IMR-90 (cell line): ENCODE results near the gene AIDA. TPM values are rescaled to one million over a fixed set of nuclear protein-coding genes. Genes with fewer than 3 reads are reported as not detected.

ENCODE experiments used
- ATAC-seq: fragments of 200-7000 bp; cut with Tn5 transposase; 2 replicates; pipeline ENCODE4 v1.9.1; 2020; ENCODE audit warnings: low read depth, mild to moderate bottlenecking, moderate library complexity
- BruUV-seq: library from RNA; stranded (reverse); fragments of 400-500 nt; replicated peaks from 2 replicates; lab custom pipeline; 2021; lab: Mats Ljungman, UMichigan
- CTCF ChIA-PET: fragments of 300-600 bp; formaldehyde crosslinking; extraction: SDS; loops from one replicate; lab custom pipeline; 2021; ENCODE audit warnings: antibody characterized with exemption; lab: Yijun Ruan, JAX
- POLR2A ChIA-PET: fragments of 300-600 bp; sonication (Branson Sonifier 250); formaldehyde crosslinking; loops from one replicate; lab custom pipeline; 2022; ENCODE audit warnings: antibody characterized with exemption; ENCODE audit not compliant: unreplicated experiment; lab: Charles Lee
- DNase-seq: peaks from one replicate; pipeline ENCODE4 v3.0.0; 2013
- H2AFZ ChIP-seq: replicated peaks from 2 replicates; pipeline ENCODE3; 2013; ENCODE audit warnings: low read length, mild to moderate bottlenecking; ENCODE audit not compliant: poor library complexity
- H2AK5ac ChIP-seq: 2 replicates; pipeline ENCODE4 v1.6.1; 2013; ENCODE audit warnings: low read depth, low read length, inconsistent platforms
- H2AK9ac ChIP-seq: replicated peaks from 2 replicates; pipeline ENCODE3; 2013; ENCODE audit warnings: mild to moderate bottlenecking, low read depth, low read length, moderate library complexity; ENCODE audit not compliant: poor library complexity
- H2BK120ac ChIP-seq: 2 replicates; pipeline ENCODE4 v1.6.1; 2013; ENCODE audit warnings: low read depth, low read length, inconsistent platforms
- H2BK15ac ChIP-seq: 3 replicates; pipeline ENCODE4 v1.6.1; 2013; ENCODE audit warnings: low read depth, low read length, inconsistent platforms
- H2BK20ac ChIP-seq: 2 replicates; pipeline ENCODE4 v1.6.1; 2013; ENCODE audit warnings: low read depth, mild to moderate bottlenecking, inconsistent platforms, low read length, moderate library complexity
- H2BK5ac ChIP-seq: 2 replicates; pipeline ENCODE4 v1.6.1; 2013; ENCODE audit warnings: mild to moderate bottlenecking, low read depth, low read length, inconsistent platforms; ENCODE audit not compliant: poor library complexity, severe bottlenecking
- H3K14ac ChIP-seq: replicated peaks from 2 replicates; pipeline ENCODE4 v1.6.1; 2013; ENCODE audit warnings: low read depth, low read length, inconsistent platforms
- H3K18ac ChIP-seq: 2 replicates; pipeline ENCODE4 v1.6.1; 2013; ENCODE audit warnings: low read depth, low read length, control low read depth
- H3K23ac ChIP-seq: 2 replicates; pipeline ENCODE4 v1.6.1; 2013; ENCODE audit warnings: low read depth, low read length, inconsistent platforms
- H3K27ac ChIP-seq: 2 replicates; pipeline ENCODE4 v1.5.1; 2013; ENCODE audit warnings: mild to moderate bottlenecking, control low read depth, low read length; ENCODE audit not compliant: insufficient read depth
- H3K27me3 ChIP-seq: 2 replicates; pipeline ENCODE4 v1.6.1; 2013; ENCODE audit warnings: low read length; ENCODE audit not compliant: control insufficient read depth, insufficient read depth
- H3K36me3 ChIP-seq: 2 replicates; pipeline ENCODE4 v1.6.1; 2013; ENCODE audit warnings: low read length, mixed read lengths; ENCODE audit not compliant: control insufficient read depth, insufficient read depth
- H3K4ac ChIP-seq: 2 replicates; pipeline ENCODE4 v1.6.1; 2013; ENCODE audit warnings: low read depth, low read length, inconsistent platforms
- H3K4me1 ChIP-seq: 2 replicates; pipeline ENCODE4 v1.6.1; 2013; ENCODE audit warnings: low read length, mixed read lengths; ENCODE audit not compliant: control insufficient read depth, insufficient read depth
- H3K4me2 ChIP-seq: 2 replicates; pipeline ENCODE4 v1.6.1; 2013; ENCODE audit warnings: low read depth, mild to moderate bottlenecking, control low read depth, low read length, moderate library complexity
- H3K4me3 ChIP-seq: 2 replicates; pipeline ENCODE4 v1.5.1; 2013; ENCODE audit warnings: low read depth, mild to moderate bottlenecking, control low read depth, low read length, moderate library complexity; ENCODE audit not compliant: insufficient read depth
- H3K56ac ChIP-seq: 2 replicates; pipeline ENCODE4 v1.6.1; 2013; ENCODE audit warnings: low read length, inconsistent platforms; ENCODE audit not compliant: insufficient read depth; ENCODE audit errors: extremely low read depth
- H3K79me1 ChIP-seq, 2 experiments: 2 replicates each; pipeline ENCODE4 v1.6.1; 2013; ENCODE audit warnings: low read length in 2 of 2, inconsistent platforms in 1 of 2, low read depth in 1 of 2
- H3K9ac ChIP-seq: 2 replicates; pipeline ENCODE4 v1.6.1; 2013; ENCODE audit warnings: low read depth, low read length, control low read depth
- H3K9me1 ChIP-seq: 2 replicates; pipeline ENCODE4 v1.6.1; 2013; ENCODE audit warnings: low read length, inconsistent platforms; ENCODE audit not compliant: insufficient read depth
- H3K9me3 ChIP-seq: 2 replicates; pipeline ENCODE4 v1.6.1; 2013; ENCODE audit warnings: low read length; ENCODE audit not compliant: control insufficient read depth, insufficient read depth
- H4K20me1 ChIP-seq: 2 replicates; pipeline ENCODE4 v1.6.1; 2013; ENCODE audit warnings: low read length, inconsistent platforms; ENCODE audit not compliant: insufficient read depth
- H4K5ac ChIP-seq: 2 replicates; pipeline ENCODE4 v1.6.1; 2013; ENCODE audit warnings: mild to moderate bottlenecking, low read depth, low read length, control low read depth
- H4K8ac ChIP-seq, 2 experiments: 2 replicates each; pipeline ENCODE4 v1.6.1; 2013; ENCODE audit warnings: low read depth in 2 of 2, low read length in 2 of 2, control low read depth in 1 of 2, inconsistent platforms in 1 of 2
- H4K91ac ChIP-seq: 2 replicates; pipeline ENCODE4 v1.6.1; 2013; ENCODE audit warnings: low read depth, low read length, inconsistent platforms; ENCODE audit not compliant: insufficient read depth
- BHLHE40 ChIP-seq: fragments of 150-350 bp; IDR thresholded peaks from 2 replicates; pipeline ENCODE4 v1.6.1; 2016; ENCODE audit warnings: mild to moderate bottlenecking, low read depth, low read length
- CEBPB ChIP-seq: IDR thresholded peaks from 2 replicates; pipeline ENCODE4 v1.6.1; 2012; ENCODE audit warnings: low read depth, low read length, improper control_type of control experiment
- CTCF ChIP-seq: conservative IDR thresholded peaks from 2 replicates; pipeline ENCODE4 v1.5.1; 2012; ENCODE audit warnings: mild to moderate bottlenecking, low read depth, low read length, improper control_type of control experiment
- ELK1 ChIP-seq: fragments of 150-350 bp; IDR thresholded peaks from 2 replicates; pipeline ENCODE4 v1.6.1; 2016; ENCODE audit warnings: low read depth, mild to moderate bottlenecking, low read length, moderate library complexity, borderline replicate concordance
- FOS ChIP-seq: fragments of 150-350 bp; IDR thresholded peaks from 2 replicates; pipeline ENCODE4 v1.6.1; 2016; ENCODE audit warnings: low read depth, low read length
- MAZ ChIP-seq: IDR thresholded peaks from 2 replicates; pipeline ENCODE4 v1.6.1; 2012; ENCODE audit warnings: low read depth, mild to moderate bottlenecking, low read length, improper control_type of control experiment, moderate library complexity, borderline replicate concordance
- NFE2L2 ChIP-seq: fragments of 150-350 bp; IDR thresholded peaks from 2 replicates; pipeline ENCODE4 v1.6.1; 2016; ENCODE audit warnings: low read depth, mild to moderate bottlenecking, low read length
- POLR2A ChIP-seq: IDR thresholded peaks from 2 replicates; pipeline ENCODE4 v1.6.1; 2012; ENCODE audit warnings: mild to moderate bottlenecking, low read depth, low read length
- RAD21 ChIP-seq: IDR thresholded peaks from 2 replicates; pipeline ENCODE4 v1.6.1; 2012; ENCODE audit warnings: low read length, improper control_type of control experiment
- RCOR1 ChIP-seq: IDR thresholded peaks from 2 replicates; pipeline ENCODE4 v1.6.1; 2012; ENCODE audit warnings: mild to moderate bottlenecking, low read length, improper control_type of control experiment; ENCODE audit not compliant: insufficient replicate concordance
- RFX5 ChIP-seq: IDR thresholded peaks from 2 replicates; pipeline ENCODE4 v1.8.0; 2012; ENCODE audit warnings: low read depth, mild to moderate bottlenecking, low read length, moderate library complexity
- SMC3 ChIP-seq: fragments of 150-350 bp; IDR thresholded peaks from 2 replicates; pipeline ENCODE4 v1.6.1; 2016; ENCODE audit warnings: low read depth, mild to moderate bottlenecking, antibody characterized with exemption, low read length, moderate library complexity
- USF2 ChIP-seq: fragments of 150-350 bp; IDR thresholded peaks from 2 replicates; pipeline ENCODE4 v1.6.1; 2017; ENCODE audit warnings: mild to moderate bottlenecking, antibody characterized with exemption, low read length, low read depth
- WGBS, 2 experiments: methylation state at CpG; one replicate each; pipeline versions ENCODE4 v1.1.5 to v1.1.7; 2013; ENCODE audit warnings: missing lambda C conversion rate in 2 of 2; ENCODE audit not compliant: insufficient read length in 1 of 2; ENCODE audit errors: extremely low coverage in 2 of 2; 5-methylcytosine and 5-hydroxymethylcytosine counted together
- dilution Hi-C: fragments of 300-500 bp; cut with HindIII; formaldehyde crosslinking; loops from one replicate; pipeline ENCODE4 v1.14.3; 2018; ENCODE audit warnings: low sequenced_read_pairs; ENCODE audit not compliant: unreplicated experiment
- in situ Hi-C: fragments of 300-500 bp; cut with MboI; formaldehyde crosslinking; loops from 3 replicates; pipeline ENCODE4 v1.14.3; 2019; ENCODE audit warnings: low sequenced_read_pairs, inconsistent platforms, mixed read lengths
- intact Hi-C: fragments of 100-400 bp; cut with micrococcal nuclease; formaldehyde crosslinking; loops from 2 replicates; pipeline ENCODE4 v1.10.0; 2022
- polyA plus RNA-seq, 3 experiments: library from polyadenylated mRNA; depleted of rRNA; stranded (reverse); fragments of >200 nt; gene quantifications; 2 replicates each; pipeline ENCODE4 v1.2.3, GENCODE V29; 2012; ENCODE audit warnings: low replicate concordance in 1 of 3
- total RNA-seq: library from RNA; depleted of rRNA; stranded (reverse); fragments of >200 nt; gene quantifications from 2 replicates; pipeline ENCODE4 v1.2.3, GENCODE V29; 2012

AIDA gene
- total and polyA plus RNA-seq, 2 of the 4 experiments (the other 2 are of a cell fraction), result 47.9 to 48.6 TPM

- Histone ChIP-seq H4K8ac (peak overlapping the region; percentile 96 to 99), H4K20me1 (no peaks in the 10 kb centered on the region), H3K9me3 (no peaks in the 10 kb centered on the region), H3K4me2 (peak overlapping the region; percentile 83), H4K5ac (peak overlapping the region; percentile 76), H3K14ac (peak overlapping the region; percentile 95), H2BK120ac (peak overlapping the region; percentile 53), H3K4me1 (0 out of 2 replicates have a peak, but pooled peaks cover 1% of the 10 kb centered on the region), H3K27me3 (no peaks in the 10 kb centered on the region), H3K36me3 (no peaks in the 10 kb centered on the region), H2AK9ac (peak overlapping the region; percentile 89), H2BK5ac (peak overlapping the region; percentile 88), H3K18ac (peak overlapping the region; percentile 33; the same call in 1 of the 2 replicates), H2AK5ac (peak overlapping the region; percentile 37; the same call in 1 of the 2 replicates), H2BK15ac (no peak overlapping the region), H4K91ac (peak overlapping the region; percentile 85), H3K27ac (peak overlapping the region; percentile 83), H3K4me3 (peak overlapping the region; percentile 80), H3K9me1 (no peaks in the 10 kb centered on the region), H3K9ac (peak overlapping the region; percentile 90), H2BK20ac (no peak overlapping the region), H3K56ac (peak overlapping the region; percentile 85), H3K23ac (peak overlapping the region; percentile 84), H2AFZ (peak overlapping the region; percentile 97), H3K79me1 (peaks cover 15 to 16% of the 10 kb centered on the region in 2 experiments), H3K4ac (peak overlapping the region; percentile 93)
- DNase-seq (peak; percentile 99), ATAC-seq (peak; percentile 100)
- in situ Hi-C loops (loop anchor here (25.0 kb wide), 2 partner anchors 907 to 1182 kb away; partner anchors contain the start of gene DUSP10), intact Hi-C loops (loop anchor here (2.0 kb wide), 1 partner anchor 67 kb away; no protein-coding TSS in a partner anchor), dilution Hi-C loops (no loop called here)
- ChIA-PET CTCF (interaction anchor here (0.9 kb wide), 1 partner anchor 10 kb away, joined by 3 read pairs; no protein-coding TSS in a partner anchor), POLR2A (interaction anchor here (0.5 kb wide), 2 partner anchors 11 to 183 kb away, joined by 7 read pairs; no protein-coding TSS in a partner anchor)
- WGBS, 2 experiments, result 2% methylated on average over 27 of the region's 42 CpGs; no CpG with 5 or more reads in 1 of the 2 experiments
- no TSS peak for BruUV-seq
- TF ChIP-seq CTCF (no peak), NFE2L2 (peak; percentile 56; the same call in 1 of the 2 replicates), USF2 (no peak; the same call in 1 of the 2 replicates), POLR2A (peak; percentile 95), FOS (peak; percentile 37; the same call in 1 of the 2 replicates), RAD21 (no peak), RFX5 (no peak), CEBPB (no peak), RCOR1 (no peak), ELK1 (no peak), MAZ (peak; percentile 98), BHLHE40 (peak; percentile 94), SMC3 (no peak)
These were observed 68.2 kb downstream of the AIDA start for GRCh38 chr1:222643938-222644635.
